Measurements from ENCODE around the gene TMEM184C. TPM values are rescaled to one million over a fixed set of nuclear protein-coding genes. Genes with fewer than 3 reads are reported as not detected.

TMEM184C gene
- total RNA-seq, 1 experiment from 2014 or later = 43.8 TPM

- no peak overlapping the region for H3K4me2 ChIP-seq (ENCODE audit: insufficient read depth, insufficient read length, low read length)
- no peak overlapping the region for H2BK120ac ChIP-seq (ENCODE audit: low read depth, low read length, poor library complexity, severe bottlenecking)
- no peaks in the 10 kb centered on the region for H3K27me3 ChIP-seq (ENCODE audit: insufficient read depth, low read length)
- no peak overlapping the region for H4K5ac ChIP-seq (ENCODE audit: insufficient read length, low read depth, low read length)
- H3K4me1 Mint-ChIP-seq = peaks cover 2 to 4% of the 10 kb centered on the region in 2 experiments; a peak in 2 of 4 replicates
- H3T11ph ChIP-seq (ENCODE audit: low read length) = no peak overlapping the region
- no peaks in the 10 kb centered on the region; the same call in 1 of the 2 replicates for H3K27me3 Mint-ChIP-seq (ENCODE audit: low read depth)
- H2BK15ac ChIP-seq (ENCODE audit: low read depth, low read length) = no peak overlapping the region
- H3K79me2 ChIP-seq (ENCODE audit: insufficient read depth, low read length) = no peaks in the 10 kb centered on the region
- no peaks in the 10 kb centered on the region for H3K79me1 ChIP-seq (ENCODE audit: insufficient read depth, low read depth, low read length, poor library complexity, severe bottlenecking)
- no peak overlapping the region for H3K27ac Mint-ChIP-seq
- no peak overlapping the region for H3K9ac ChIP-seq (ENCODE audit: extremely low read depth, insufficient read length, low read length)
- H3K9me3 ChIP-seq (ENCODE audit: control insufficient read depth, low read depth, low read length) = no peaks in the 10 kb centered on the region
- no peak overlapping the region for H3K23ac ChIP-seq (ENCODE audit: insufficient read length, low read depth, low read length)
- H3K4me3 Mint-ChIP-seq = no peak overlapping the region
- DNase-seq = no peak
- H4K8ac ChIP-seq (replicated peaks; ENCODE audit: insufficient read length, low read depth, low read length) = no peak overlapping the region
- peaks cover 4 to 17% of the 10 kb centered on the region in 2 experiments for H3K9me3 Mint-ChIP-seq
- no peaks in the 10 kb centered on the region for H3K4me1 ChIP-seq (ENCODE audit: insufficient read depth, low read length)
- H4K91ac ChIP-seq (ENCODE audit: insufficient read length, low read depth, low read length) = no peak overlapping the region
- H2AK5ac ChIP-seq (ENCODE audit: insufficient read length, low read length) = no peak overlapping the region
- no peak overlapping the region for H3K4ac ChIP-seq (ENCODE audit: low read depth, low read length)
- H3K36me3 Mint-ChIP-seq (ENCODE audit: insufficient read depth in 1 of 3, low read depth in 3 of 3) = peaks cover 0 to 9% (median 2%) of the 10 kb centered on the region in 3 experiments; a peak in 3 of 7 replicates
- H3K14ac ChIP-seq (ENCODE audit: insufficient read depth, low read length) = no peak overlapping the region
- no CpG with 5 or more reads among the region's 6 CpGs for WGBS (ENCODE audit: extremely low coverage, insufficient read length, low lambda C conversion rate)
- no peaks in the 10 kb centered on the region for H3K23me2 ChIP-seq (ENCODE audit: insufficient read length, low read depth, low read length, poor library complexity, severe bottlenecking)
- H2BK20ac ChIP-seq (ENCODE audit: low read depth, low read length, poor library complexity, severe bottlenecking) = no peak overlapping the region
- H4K20me1 ChIP-seq (ENCODE audit: control insufficient read depth, insufficient read depth, insufficient read length) = no peaks in the 10 kb centered on the region
- H3K18ac ChIP-seq (ENCODE audit: insufficient read length, low read depth, low read length) = no peak overlapping the region
- TF ChIP-seq CTCF (conservative IDR thresholded peaks at IDR 0.05) = no peak
- no peak overlapping the region for H2AFZ ChIP-seq (ENCODE audit: low read length)
- no peak overlapping the region for H2BK12ac ChIP-seq (ENCODE audit: insufficient read length, low read depth, low read length)
- no peak overlapping the region for H2BK5ac ChIP-seq (ENCODE audit: insufficient read length, low read length)
- no peak overlapping the region for H3K56ac ChIP-seq (ENCODE audit: insufficient read length, low read depth, low read length)
- no peak overlapping the region for H3K27ac ChIP-seq (ENCODE audit: insufficient read length, low read depth, low read length)
Observed at GRCh38 chr4:147581606-147582350, 35.4 kb upstream of the TMEM184C start.
